ENCODE measurements around the gene FOCAD.

FOCAD gene

DNA sequence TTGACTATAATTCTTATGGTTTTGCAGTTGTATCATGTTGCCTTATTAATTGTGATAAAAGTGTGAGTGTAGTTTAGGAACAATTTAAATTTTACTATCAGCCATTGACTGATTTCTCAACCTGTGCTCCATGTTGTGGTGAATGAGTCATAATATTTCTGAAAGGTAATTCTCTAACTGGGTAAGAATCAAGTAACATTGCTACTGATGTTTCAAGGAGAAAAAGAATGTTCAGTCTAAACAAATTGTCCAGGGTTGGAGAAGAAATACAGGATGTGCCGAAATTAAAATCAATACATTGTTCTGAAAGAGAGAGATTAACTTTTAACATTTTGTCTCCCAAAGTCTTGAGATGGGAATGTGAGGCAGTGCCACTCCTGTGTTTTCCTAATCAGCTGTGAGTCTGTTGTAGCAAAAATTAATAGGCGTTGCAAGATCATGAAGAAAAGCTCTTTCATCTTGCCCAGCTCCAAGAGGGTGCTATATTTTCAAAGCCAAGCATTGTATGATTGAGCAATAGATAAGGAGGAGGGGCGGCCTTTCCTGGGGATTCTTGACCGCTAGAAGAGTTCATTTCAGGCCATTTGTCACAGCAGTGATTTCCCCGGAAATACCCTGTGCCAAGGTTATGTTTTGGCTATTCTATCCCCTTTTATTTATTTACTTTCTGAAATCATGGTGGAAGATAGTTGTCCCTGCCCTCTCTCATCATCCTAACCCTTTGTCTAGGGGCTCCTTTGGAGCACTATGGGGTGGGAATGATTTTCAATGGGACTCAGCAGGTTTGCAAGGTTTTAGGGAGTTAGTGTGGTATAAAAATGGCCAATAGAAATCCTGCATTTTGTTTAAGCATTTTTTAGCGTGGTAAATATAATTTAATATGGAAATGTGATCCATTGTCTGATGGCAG is 151.6 kb downstream of the FOCAD start:
- H3K79me1 ChIP-seq (ENCODE audit: low read length): no peaks in the 10 kb centered on the region
- H2BK5ac ChIP-seq (ENCODE audit: low read length): no peak overlapping the region
- no peaks in the 10 kb centered on the region for H3K27me3 ChIP-seq (ENCODE audit: insufficient read depth, low read length, poor library complexity)
- no peak overlapping the region for H2BK120ac ChIP-seq (ENCODE audit: low read depth, low read length)
- no peak overlapping the region for H3K4ac ChIP-seq (ENCODE audit: low read depth, low read length)
- peaks cover 3% of the 10 kb centered on the region for H3K4me1 ChIP-seq (ENCODE audit: control insufficient read depth, low read depth, low read length)
- H4K8ac ChIP-seq (ENCODE audit: low read depth, low read length): no peak overlapping the region
- no peak overlapping the region for H3K23ac ChIP-seq (ENCODE audit: low read length)
- no peak overlapping the region for H2BK15ac ChIP-seq (replicated peaks; ENCODE audit: low read depth)
- H3K56ac ChIP-seq (ENCODE audit: low read length): no peak overlapping the region
- WGBS (ENCODE audit: extremely low coverage, insufficient coverage, low lambda C conversion rate): no CpG with 5 or more reads among the region's 6 CpGs
- peak; percentile 44 for DNase-seq
- no peaks in the 10 kb centered on the region for H3K36me3 ChIP-seq (ENCODE audit: control insufficient read depth, insufficient read depth, low read length)
- H3K9ac ChIP-seq (ENCODE audit: low read length): no peak overlapping the region
- H2AK5ac ChIP-seq (ENCODE audit: low read length): no peak overlapping the region
- no peaks in the 10 kb centered on the region for H3K79me2 ChIP-seq (ENCODE audit: control insufficient read depth, insufficient read depth, low read length)
- H3K27ac ChIP-seq (ENCODE audit: low read depth, low read length): no peak overlapping the region
- H3K18ac ChIP-seq (ENCODE audit: low read length): no peak overlapping the region
- H3K4me3 ChIP-seq (ENCODE audit: low read length): no peak overlapping the region
- H4K5ac ChIP-seq (ENCODE audit: low read length): no peak overlapping the region
- H3K4me2 ChIP-seq (ENCODE audit: low read length): no peak overlapping the region

DNA sequence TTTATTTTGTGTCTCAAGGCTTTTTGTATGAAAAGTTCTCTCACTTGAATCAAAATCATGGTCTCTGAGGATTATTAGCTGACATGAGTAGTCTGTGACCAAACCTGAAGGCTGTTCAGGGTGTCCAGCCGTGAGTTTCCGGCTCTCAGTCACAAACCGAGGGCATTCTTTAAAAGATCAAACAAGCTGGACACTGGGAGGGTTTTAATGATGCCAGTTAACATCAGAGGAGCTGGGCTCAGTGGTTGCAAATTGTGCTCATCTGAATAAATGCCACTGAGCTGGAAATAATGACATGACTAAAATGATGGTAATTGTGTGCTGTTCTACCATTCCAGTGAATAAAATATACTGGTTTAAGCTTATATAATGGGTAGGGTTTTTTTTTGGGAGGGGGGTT is 153.1 kb downstream of the FOCAD start:
- Histone ChIP-seq H3K27ac (ENCODE audit: low read depth, low read length) (no peak overlapping the region), H2BK120ac (ENCODE audit: low read depth, low read length) (no peak overlapping the region), H3K4ac (ENCODE audit: low read depth, low read length) (no peak overlapping the region), H2BK5ac (ENCODE audit: low read length) (no peak overlapping the region), H2AK5ac (ENCODE audit: low read length) (no peak overlapping the region), H3K4me1 (ENCODE audit: control insufficient read depth, low read depth, low read length) (peaks cover 3% of the 10 kb centered on the region), H3K4me2 (ENCODE audit: low read length) (no peak overlapping the region), H3K18ac (ENCODE audit: low read length) (no peak overlapping the region), H3K36me3 (ENCODE audit: control insufficient read depth, insufficient read depth, low read length) (no peaks in the 10 kb centered on the region), H3K79me1 (ENCODE audit: low read length) (no peaks in the 10 kb centered on the region), H3K79me2 (ENCODE audit: control insufficient read depth, insufficient read depth, low read length) (no peaks in the 10 kb centered on the region), H2BK15ac (replicated peaks; ENCODE audit: low read depth) (no peak overlapping the region), H3K23ac (ENCODE audit: low read length) (no peak overlapping the region), H4K5ac (ENCODE audit: low read length) (no peak overlapping the region), H3K4me3 (ENCODE audit: low read length) (no peak overlapping the region), H3K9ac (ENCODE audit: low read length) (no peak overlapping the region), H3K56ac (ENCODE audit: low read length) (no peak overlapping the region), H3K27me3 (ENCODE audit: insufficient read depth, low read length, poor library complexity) (no peaks in the 10 kb centered on the region), H4K8ac (ENCODE audit: low read depth, low read length) (no peak overlapping the region)
- WGBS (ENCODE audit: extremely low coverage, insufficient coverage, low lambda C conversion rate): no CpG with 5 or more reads among the region's 3 CpGs
- DNase-seq: no peak

DNA sequence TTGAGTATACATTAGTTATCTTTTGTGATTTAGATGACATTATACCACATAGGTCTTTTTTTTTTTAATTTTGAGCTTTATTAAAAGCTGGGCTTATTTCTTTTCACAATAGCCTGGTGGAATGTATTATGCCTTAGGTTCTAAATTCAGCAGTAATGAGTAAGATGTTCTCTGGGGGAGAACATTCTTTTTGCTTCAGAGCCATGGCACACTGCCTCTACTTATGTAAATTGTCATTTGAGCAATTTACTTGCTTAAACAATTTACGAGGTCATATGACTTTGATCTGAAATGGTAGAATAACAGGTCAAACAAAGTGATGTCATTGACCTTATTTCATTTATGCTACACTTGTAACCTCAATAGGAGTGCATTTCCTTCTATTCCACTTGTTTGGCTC is 154.2 kb downstream of the FOCAD start:
- H3K36me3 ChIP-seq (ENCODE audit: control insufficient read depth, insufficient read depth, low read length): no peaks in the 10 kb centered on the region
- no peak overlapping the region for H3K4ac ChIP-seq (ENCODE audit: low read depth, low read length)
- DNase-seq: no peak
- no peak overlapping the region for H2BK120ac ChIP-seq (ENCODE audit: low read depth, low read length)
- no peak overlapping the region for H4K8ac ChIP-seq (ENCODE audit: low read depth, low read length)
- H3K4me3 ChIP-seq (ENCODE audit: low read length): no peak overlapping the region
- no peak overlapping the region for H4K5ac ChIP-seq (ENCODE audit: low read length)
- H3K27ac ChIP-seq (ENCODE audit: low read depth, low read length): no peak overlapping the region
- H3K27me3 ChIP-seq (ENCODE audit: insufficient read depth, low read length, poor library complexity): no peaks in the 10 kb centered on the region
- no peaks in the 10 kb centered on the region for H3K79me2 ChIP-seq (ENCODE audit: control insufficient read depth, insufficient read depth, low read length)
- H3K4me2 ChIP-seq (ENCODE audit: low read length): no peak overlapping the region
- peaks cover 3% of the 10 kb centered on the region for H3K4me1 ChIP-seq (ENCODE audit: control insufficient read depth, low read depth, low read length)
- no peaks in the 10 kb centered on the region for H3K79me1 ChIP-seq (ENCODE audit: low read length)
- H2AK5ac ChIP-seq (ENCODE audit: low read length): no peak overlapping the region
- H3K23ac ChIP-seq (ENCODE audit: low read length): no peak overlapping the region
- H2BK5ac ChIP-seq (ENCODE audit: low read length): no peak overlapping the region
- no CpG with 5 or more reads among the region's 1 CpG for WGBS (ENCODE audit: extremely low coverage, insufficient coverage, low lambda C conversion rate)
- H2BK15ac ChIP-seq (replicated peaks; ENCODE audit: low read depth): no peak overlapping the region
- no peak overlapping the region for H3K9ac ChIP-seq (ENCODE audit: low read length)
- H3K18ac ChIP-seq (ENCODE audit: low read length): no peak overlapping the region
- H3K56ac ChIP-seq (ENCODE audit: low read length): no peak overlapping the region

DNA sequence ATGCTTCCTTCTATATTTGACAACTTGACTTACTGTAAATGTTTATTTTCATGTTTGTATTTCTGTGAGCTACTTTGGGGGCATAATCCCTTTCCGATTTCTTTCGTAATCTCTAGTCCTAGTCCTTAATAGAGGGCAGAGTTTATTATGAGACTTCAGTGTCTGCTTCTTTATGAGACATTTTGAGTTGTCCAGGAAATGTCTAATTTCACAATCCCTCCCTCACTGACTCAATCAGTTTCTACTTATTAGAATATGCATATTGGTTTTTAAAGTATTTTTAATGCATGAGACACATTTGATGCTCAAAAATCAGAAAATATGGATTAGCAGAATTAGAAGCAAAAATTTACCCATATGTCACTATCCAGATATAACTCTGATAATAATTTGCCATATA is 160.9 kb downstream of the FOCAD start:
- Histone ChIP-seq H2BK15ac (replicated peaks; ENCODE audit: low read depth) (no peak overlapping the region), H2BK5ac (ENCODE audit: low read length) (no peak overlapping the region), H3K4ac (ENCODE audit: low read depth, low read length) (no peak overlapping the region), H2BK120ac (ENCODE audit: low read depth, low read length) (no peak overlapping the region), H4K8ac (ENCODE audit: low read depth, low read length) (no peak overlapping the region), H3K9ac (ENCODE audit: low read length) (no peak overlapping the region), H3K27me3 (ENCODE audit: insufficient read depth, low read length, poor library complexity) (no peaks in the 10 kb centered on the region), H3K56ac (ENCODE audit: low read length) (no peak overlapping the region), H3K36me3 (ENCODE audit: control insufficient read depth, insufficient read depth, low read length) (no peaks in the 10 kb centered on the region), H3K4me2 (ENCODE audit: low read length) (no peak overlapping the region), H3K4me1 (ENCODE audit: control insufficient read depth, low read depth, low read length) (no peaks in the 10 kb centered on the region), H3K79me2 (ENCODE audit: control insufficient read depth, insufficient read depth, low read length) (no peaks in the 10 kb centered on the region), H3K79me1 (ENCODE audit: low read length) (no peaks in the 10 kb centered on the region), H3K18ac (ENCODE audit: low read length) (no peak overlapping the region), H3K4me3 (ENCODE audit: low read length) (no peak overlapping the region), H3K23ac (ENCODE audit: low read length) (no peak overlapping the region), H3K27ac (ENCODE audit: low read depth, low read length) (no peak overlapping the region), H2AK5ac (ENCODE audit: low read length) (no peak overlapping the region), H4K5ac (ENCODE audit: low read length) (no peak overlapping the region)
- DNase-seq: no peak
- no CpG with 5 or more reads among the region's 2 CpGs for WGBS (ENCODE audit: extremely low coverage, insufficient coverage, low lambda C conversion rate)

DNA sequence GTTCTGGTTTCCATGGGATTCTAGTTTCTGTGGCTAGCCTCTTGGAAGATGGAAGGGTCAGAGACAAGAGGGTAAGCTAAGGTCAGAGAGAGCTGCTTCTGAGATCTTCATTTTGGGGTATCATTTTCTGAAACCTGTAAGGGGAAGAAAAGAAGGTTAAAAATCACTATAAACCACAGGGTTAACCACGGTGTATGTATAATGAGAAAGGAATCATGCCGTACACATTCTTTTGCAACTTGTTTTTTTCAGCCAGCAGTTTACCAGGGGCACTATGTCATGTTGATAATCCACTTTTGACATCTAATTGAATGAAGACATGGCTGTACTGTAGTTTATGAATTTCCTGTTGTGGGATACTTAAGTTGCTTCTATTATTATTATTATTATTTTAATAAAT is 164.4 kb downstream of the FOCAD start:
- no CpG with 5 or more reads among the region's 2 CpGs for WGBS (ENCODE audit: extremely low coverage, insufficient coverage, low lambda C conversion rate)
- no peak overlapping the region for H2BK120ac ChIP-seq (ENCODE audit: low read depth, low read length)
- H2BK5ac ChIP-seq (ENCODE audit: low read length): no peak overlapping the region
- no peak overlapping the region for H4K5ac ChIP-seq (ENCODE audit: low read length)
- no peaks in the 10 kb centered on the region for H3K27me3 ChIP-seq (ENCODE audit: insufficient read depth, low read length, poor library complexity)
- no peak for DNase-seq
- H3K79me2 ChIP-seq (ENCODE audit: control insufficient read depth, insufficient read depth, low read length): no peaks in the 10 kb centered on the region
- H3K4ac ChIP-seq (ENCODE audit: low read depth, low read length): no peak overlapping the region
- H2BK15ac ChIP-seq (replicated peaks; ENCODE audit: low read depth): no peak overlapping the region
- H3K4me1 ChIP-seq (ENCODE audit: control insufficient read depth, low read depth, low read length): no peaks in the 10 kb centered on the region
- no peaks in the 10 kb centered on the region for H3K36me3 ChIP-seq (ENCODE audit: control insufficient read depth, insufficient read depth, low read length)
- H3K18ac ChIP-seq (ENCODE audit: low read length): no peak overlapping the region
- H3K56ac ChIP-seq (ENCODE audit: low read length): no peak overlapping the region
- H3K9ac ChIP-seq (ENCODE audit: low read length): no peak overlapping the region
- no peak overlapping the region for H2AK5ac ChIP-seq (ENCODE audit: low read length)
- no peak overlapping the region for H4K8ac ChIP-seq (ENCODE audit: low read depth, low read length)
- no peak overlapping the region for H3K27ac ChIP-seq (ENCODE audit: low read depth, low read length)
- H3K4me2 ChIP-seq (ENCODE audit: low read length): no peak overlapping the region
- H3K79me1 ChIP-seq (ENCODE audit: low read length): no peaks in the 10 kb centered on the region
- no peak overlapping the region for H3K23ac ChIP-seq (ENCODE audit: low read length)
- H3K4me3 ChIP-seq (ENCODE audit: low read length): no peak overlapping the region

DNA sequence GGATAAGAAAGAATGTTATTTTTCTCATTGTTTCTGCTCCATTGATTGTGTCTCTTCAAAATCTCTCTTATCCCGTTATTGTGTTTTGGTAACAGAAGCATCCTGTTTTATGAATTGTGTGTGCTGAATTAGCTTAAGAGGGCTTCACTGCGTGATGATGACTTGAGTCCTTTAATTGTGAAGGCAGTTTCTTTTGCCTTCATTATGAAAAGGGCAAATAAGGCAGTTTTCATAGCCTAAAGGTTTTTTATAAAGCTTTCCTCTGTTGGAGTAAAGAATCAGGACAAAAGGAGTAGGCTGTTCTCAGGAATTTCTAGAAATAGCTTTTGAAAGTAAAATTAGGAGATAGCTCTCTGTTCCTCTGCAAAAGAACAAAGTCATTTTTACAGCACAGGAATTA is 169.8 kb downstream of the FOCAD start:
- H3K4me1 ChIP-seq (ENCODE audit: control insufficient read depth, low read depth, low read length): no peaks in the 10 kb centered on the region
- no peak overlapping the region for H4K5ac ChIP-seq (ENCODE audit: low read length)
- no CpG with 5 or more reads among the region's 2 CpGs for WGBS (ENCODE audit: extremely low coverage, insufficient coverage, low lambda C conversion rate)
- no peaks in the 10 kb centered on the region for H3K79me2 ChIP-seq (ENCODE audit: control insufficient read depth, insufficient read depth, low read length)
- H3K18ac ChIP-seq (ENCODE audit: low read length): no peak overlapping the region
- no peak overlapping the region for H3K23ac ChIP-seq (ENCODE audit: low read length)
- H3K79me1 ChIP-seq (ENCODE audit: low read length): no peaks in the 10 kb centered on the region
- H2BK5ac ChIP-seq (ENCODE audit: low read length): no peak overlapping the region
- no peak for DNase-seq
- no peak overlapping the region for H3K27ac ChIP-seq (ENCODE audit: low read depth, low read length)
- H3K4me3 ChIP-seq (ENCODE audit: low read length): no peak overlapping the region
- H4K8ac ChIP-seq (ENCODE audit: low read depth, low read length): no peak overlapping the region
- H2BK15ac ChIP-seq (replicated peaks; ENCODE audit: low read depth): no peak overlapping the region
- H3K27me3 ChIP-seq (ENCODE audit: insufficient read depth, low read length, poor library complexity): no peaks in the 10 kb centered on the region
- H3K4ac ChIP-seq (ENCODE audit: low read depth, low read length): no peak overlapping the region
- H3K36me3 ChIP-seq (ENCODE audit: control insufficient read depth, insufficient read depth, low read length): no peaks in the 10 kb centered on the region
- no peak overlapping the region for H3K9ac ChIP-seq (ENCODE audit: low read length)
- H2AK5ac ChIP-seq (ENCODE audit: low read length): no peak overlapping the region
- H3K56ac ChIP-seq (ENCODE audit: low read length): no peak overlapping the region
- no peak overlapping the region for H2BK120ac ChIP-seq (ENCODE audit: low read depth, low read length)
- no peak overlapping the region for H3K4me2 ChIP-seq (ENCODE audit: low read length)
